IPS-18c (cell line): Measurements from ENCODE around the gene SPATA24.
"Not testable (repeated sequence)": the region's sequence is repeated elsewhere in the genome, so short reads cannot be mapped to it uniquely, and the experiment has no call there.

Experiments used
- H3K4me3 ChIP-seq: 2 replicates; pipeline ENCODE4 v1.7.0; 2013; ENCODE audit warnings: low read depth, mild to moderate bottlenecking, low read length, moderate library complexity; ENCODE audit not compliant: insufficient read depth
- H3K9me3 ChIP-seq: one replicate; pipeline ENCODE4 v1.6.1; 2013; ENCODE audit warnings: mild to moderate bottlenecking, low read length, moderate library complexity; ENCODE audit not compliant: control insufficient read depth, insufficient read depth

SPATA24 gene

DNA sequence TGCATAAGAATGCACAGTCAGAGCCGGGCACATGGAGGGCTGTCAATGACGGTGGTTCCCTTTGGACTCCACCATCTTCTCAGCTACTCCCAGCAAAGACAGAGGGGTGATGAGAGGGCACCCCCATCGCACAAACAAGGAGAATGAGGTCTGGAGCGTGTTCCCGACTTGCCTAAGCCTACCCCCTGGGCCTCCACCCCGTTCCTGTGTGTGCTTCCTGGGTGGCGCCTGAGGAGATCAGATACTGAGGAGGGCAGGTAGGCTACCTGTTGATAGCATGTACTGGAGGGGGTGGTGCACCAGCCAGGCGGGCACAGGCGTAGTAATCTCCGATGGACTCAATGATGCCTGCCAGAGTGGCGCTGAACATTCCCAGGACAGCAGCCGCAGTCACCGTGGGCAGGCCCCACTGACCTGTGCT lies 24.9 kb downstream of the SPATA24 start:
- 0 out of 2 replicates have a peak overlapping the region, but pooled peaks have one; percentile 29 for H3K4me3 ChIP-seq
- H3K9me3 ChIP-seq, result no peaks in the 10 kb centered on the region

- H3K9me3 ChIP-seq, result no peaks in the 10 kb centered on the region
- peak overlapping the region; percentile 29; the same call in 1 of the 2 replicates for H3K4me3 ChIP-seq
These were observed 25.6 kb downstream of the SPATA24 start for GRCh38 chr5:139378101-139378825.

GRCh38 chr5:139377226-139377625 lies 26.7 kb downstream of the SPATA24 start:
- H3K4me3 ChIP-seq, result no peak overlapping the region
- H3K9me3 ChIP-seq, result no peaks in the 10 kb centered on the region

- H3K9me3 ChIP-seq, result no peaks in the 10 kb centered on the region
- no peak overlapping the region for H3K4me3 ChIP-seq
These were observed 27.5 kb downstream of the SPATA24 start for GRCh38 chr5:139376364-139376763.

GRCh38 chr5:139374909-139375308 lies 29.0 kb downstream of the SPATA24 start:
- Histone ChIP-seq H3K9me3 (no peaks in the 10 kb centered on the region), H3K4me3 (no peak overlapping the region)

GRCh38 chr5:139371482-139372435 lies 32.1 kb downstream of the SPATA24 start:
- Histone ChIP-seq H3K9me3 (no peaks in the 10 kb centered on the region), H3K4me3 (no peak overlapping the region)

DNA sequence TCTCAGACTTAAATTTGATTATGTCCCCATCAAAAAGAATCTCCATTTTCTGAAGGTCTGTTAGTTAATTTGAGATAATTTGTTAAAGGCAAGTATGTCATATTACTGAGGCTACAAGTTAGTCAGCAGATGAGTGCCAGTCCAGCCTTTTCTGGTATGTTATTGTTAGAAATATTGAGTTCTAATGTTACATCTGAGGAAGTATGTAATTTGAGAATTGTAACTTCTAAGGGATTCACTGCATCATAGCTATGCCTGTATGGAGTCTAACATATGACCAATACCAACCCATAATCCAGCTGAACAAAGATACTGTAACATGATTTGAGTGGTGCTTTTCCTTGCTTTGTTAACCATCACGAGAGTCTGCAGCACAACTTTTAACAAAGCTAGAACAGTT lies 34.7 kb downstream of the SPATA24 start:
- no peak overlapping the region for H3K4me3 ChIP-seq
- no peaks in the 10 kb centered on the region for H3K9me3 ChIP-seq

- H3K9me3 ChIP-seq, result no peaks in the 10 kb centered on the region
- H3K4me3 ChIP-seq, result no peak overlapping the region
These were observed 35.3 kb downstream of the SPATA24 start for GRCh38 chr5:139368613-139369012.

GRCh38 chr5:139364466-139364865 lies 39.4 kb downstream of the SPATA24 start:
- Histone ChIP-seq H3K4me3 (no peak overlapping the region), H3K9me3 (no peaks in the 10 kb centered on the region)

DNA sequence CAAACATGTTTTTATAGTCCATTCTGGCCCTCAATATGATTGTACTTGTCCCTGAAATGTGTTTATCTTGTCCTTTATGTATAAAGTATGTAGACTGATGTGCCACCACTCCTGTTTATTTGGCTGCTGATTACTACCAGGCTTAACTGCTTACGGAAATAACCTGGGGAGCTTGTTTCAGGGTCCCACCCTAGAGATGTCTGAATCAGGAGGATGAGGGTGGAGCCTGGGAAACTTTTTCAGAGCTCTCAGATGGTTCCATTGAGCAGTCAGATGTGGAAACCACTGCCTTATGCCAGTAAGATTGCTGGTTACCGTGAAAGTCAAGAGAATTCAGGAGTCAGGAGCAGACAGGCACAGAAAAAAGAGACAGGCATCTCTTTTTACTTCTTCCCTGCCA lies 40.0 kb downstream of the SPATA24 start:
- no peak overlapping the region for H3K4me3 ChIP-seq
- H3K9me3 ChIP-seq, result no peaks in the 10 kb centered on the region

DNA sequence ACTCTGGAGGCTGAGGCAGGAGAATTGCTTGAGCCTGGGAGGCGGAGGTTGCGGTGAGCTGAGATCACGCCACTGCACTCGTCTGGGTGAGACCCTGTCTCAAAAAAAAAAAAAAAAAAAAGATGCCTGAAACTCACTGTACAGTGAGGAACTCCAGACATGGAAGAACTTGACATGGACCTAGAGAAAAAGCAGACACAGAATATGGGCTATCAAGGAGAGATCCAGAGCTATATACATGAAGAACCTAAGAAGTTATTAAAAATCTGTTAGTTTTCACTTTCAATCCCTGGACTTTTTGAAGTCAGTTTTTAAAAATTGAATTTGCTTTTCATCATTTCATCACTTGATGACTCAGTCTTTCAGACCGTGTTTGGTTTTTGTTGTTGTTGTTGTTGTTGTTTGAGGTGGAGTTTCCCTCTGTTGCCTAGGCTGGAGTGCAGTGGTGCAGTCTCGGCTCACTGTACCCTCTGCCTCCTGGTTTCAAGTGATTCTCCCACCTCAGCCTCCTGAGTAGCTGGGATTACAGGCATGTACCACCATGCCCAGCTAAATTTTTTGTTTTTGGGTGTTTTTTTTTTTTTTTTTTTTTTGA lies 42.0 kb downstream of the SPATA24 start:
- H3K4me3 ChIP-seq, result no peak overlapping the region
- no peaks in the 10 kb centered on the region for H3K9me3 ChIP-seq

DNA sequence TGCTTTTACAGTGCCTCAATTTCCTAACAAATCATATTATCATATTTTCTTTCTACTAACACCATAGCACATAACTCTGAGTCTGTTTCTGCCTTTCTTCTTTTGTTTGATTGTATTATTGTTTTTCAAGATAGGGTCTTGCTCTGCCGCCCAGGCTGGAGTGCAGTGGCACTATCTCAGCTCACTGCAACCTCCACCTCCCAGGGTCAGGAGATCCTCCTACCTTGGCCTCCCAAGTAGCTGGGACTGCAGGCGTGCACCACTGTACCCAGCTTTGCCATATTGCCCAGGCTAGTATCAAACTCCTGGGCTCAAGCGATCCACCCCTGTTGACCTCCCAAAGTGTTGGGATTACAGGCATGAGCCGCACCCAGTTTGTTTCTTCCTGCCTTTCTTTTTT lies 43.5 kb downstream of the SPATA24 start:
- Histone ChIP-seq H3K4me3 (no peak overlapping the region), H3K9me3 (no peaks in the 10 kb centered on the region)

GRCh38 chr5:139358064-139358463 lies 45.8 kb downstream of the SPATA24 start:
- no peak overlapping the region for H3K4me3 ChIP-seq
- H3K9me3 ChIP-seq, result no peaks in the 10 kb centered on the region

DNA sequence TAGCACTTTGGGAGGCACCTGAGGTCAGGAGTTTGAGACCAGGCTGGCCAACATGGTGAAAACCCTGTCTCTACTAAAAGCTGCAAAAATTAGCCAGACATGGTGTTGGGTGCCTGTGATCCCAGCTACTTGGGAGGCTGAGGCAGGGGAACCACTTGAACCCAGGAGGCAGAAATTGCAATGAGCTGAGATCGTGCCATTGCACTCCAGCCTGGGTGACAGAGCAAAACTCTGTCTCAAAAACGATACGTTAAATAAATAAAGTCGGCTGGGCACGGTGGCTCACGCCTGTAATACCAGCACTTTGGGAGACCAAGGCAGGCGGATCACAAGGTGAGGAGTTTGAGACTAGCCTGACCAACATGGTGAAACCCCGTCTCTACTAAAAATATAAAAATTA lies 48.0 kb downstream of the SPATA24 start:
- H3K4me3 ChIP-seq, H3K9me3 ChIP-seq: not testable (repeated sequence)

GRCh38 chr5:139354186-139354585 lies 49.7 kb downstream of the SPATA24 start:
- Histone ChIP-seq H3K9me3 (no peaks in the 10 kb centered on the region), H3K4me3 (no peak overlapping the region)

DNA sequence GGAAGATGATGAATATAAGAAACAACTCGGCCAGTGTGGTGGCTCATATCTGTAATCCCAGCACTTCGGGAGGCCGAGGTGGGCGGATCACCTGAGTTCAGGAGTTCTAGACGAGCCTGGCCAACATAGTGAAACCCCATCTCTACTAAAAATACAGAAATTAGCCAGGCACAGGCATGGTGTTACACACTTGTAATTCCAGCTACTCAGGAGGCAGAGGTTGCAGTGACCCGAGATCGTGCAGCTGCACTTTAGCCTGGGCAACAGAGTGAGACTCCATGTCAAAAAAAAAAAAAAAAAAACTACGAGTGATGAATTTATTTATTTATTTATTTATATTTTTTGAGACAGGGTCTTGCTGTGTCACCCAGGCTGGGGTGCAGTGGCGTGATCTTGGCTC lies 56.0 kb downstream of the SPATA24 start:
- not testable (repeated sequence) for H3K4me3 ChIP-seq, H3K9me3 ChIP-seq
